Measurements from ENCODE around the gene NR3C1.

GRCh38 chr5:143400541-143401226 lies 2.8 kb downstream of the NR3C1 start:
- TF ChIP-seq CTCF (conservative IDR thresholded peaks at IDR 0.05; ENCODE audit: low read length) (no peak), EZH2phosphoT487 (IDR thresholded peaks at IDR 0.05; ENCODE audit: borderline replicate concordance) (no peak)

Measured in Loucy (cell line).